Measurements from ENCODE around the gene GARNL3.

Gene GARNL3

GRCh38 chr9:127389381-127390247 is 125.0 kb downstream of the GARNL3 start:
- DNase-seq = no peak

DNA sequence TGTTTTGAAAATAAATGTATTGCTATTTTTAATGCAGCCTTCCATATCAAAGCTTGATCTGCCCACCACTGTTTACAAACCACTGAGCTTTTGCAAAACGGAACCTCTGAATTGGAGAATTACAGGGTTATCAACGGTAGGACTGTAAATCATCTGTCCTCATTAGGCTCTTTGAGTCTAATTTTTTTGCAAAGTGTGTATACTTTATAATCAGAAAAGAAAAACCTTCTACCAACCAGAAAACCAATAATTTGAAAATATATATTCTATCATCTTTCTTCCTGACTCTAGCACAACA is 125.6 kb downstream of the GARNL3 start:
- no peak for DNase-seq

- no peak for DNase-seq
These were observed 126.0 kb downstream of the GARNL3 start for GRCh38 chr9:127390563-127390962.

- no peak for DNase-seq
These were observed 127.6 kb downstream of the GARNL3 start for GRCh38 chr9:127392166-127392565.

GRCh38 chr9:127392976-127393375 is 128.4 kb downstream of the GARNL3 start:
- DNase-seq = no peak

DNA sequence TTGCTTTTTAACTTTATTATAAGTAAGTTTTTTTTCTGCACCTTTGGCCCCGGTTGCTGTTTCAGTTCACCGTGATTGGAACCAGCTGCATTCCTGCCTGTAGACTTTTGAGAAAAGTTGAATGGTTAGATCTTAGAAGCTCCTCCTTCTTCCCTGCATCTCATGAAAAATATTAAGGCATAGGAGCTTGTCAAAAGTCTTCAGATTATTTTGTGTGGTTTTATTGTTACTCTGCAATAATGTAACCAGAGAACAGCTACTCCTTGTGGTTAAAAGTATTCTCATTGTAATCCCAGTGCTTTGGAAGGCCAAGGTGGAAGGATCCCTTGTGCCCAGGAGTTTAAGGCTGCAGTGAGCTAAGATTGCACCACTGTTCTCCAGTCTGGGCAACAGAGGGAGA is 129.1 kb downstream of the GARNL3 start:
- DNase-seq = no peak

DNA sequence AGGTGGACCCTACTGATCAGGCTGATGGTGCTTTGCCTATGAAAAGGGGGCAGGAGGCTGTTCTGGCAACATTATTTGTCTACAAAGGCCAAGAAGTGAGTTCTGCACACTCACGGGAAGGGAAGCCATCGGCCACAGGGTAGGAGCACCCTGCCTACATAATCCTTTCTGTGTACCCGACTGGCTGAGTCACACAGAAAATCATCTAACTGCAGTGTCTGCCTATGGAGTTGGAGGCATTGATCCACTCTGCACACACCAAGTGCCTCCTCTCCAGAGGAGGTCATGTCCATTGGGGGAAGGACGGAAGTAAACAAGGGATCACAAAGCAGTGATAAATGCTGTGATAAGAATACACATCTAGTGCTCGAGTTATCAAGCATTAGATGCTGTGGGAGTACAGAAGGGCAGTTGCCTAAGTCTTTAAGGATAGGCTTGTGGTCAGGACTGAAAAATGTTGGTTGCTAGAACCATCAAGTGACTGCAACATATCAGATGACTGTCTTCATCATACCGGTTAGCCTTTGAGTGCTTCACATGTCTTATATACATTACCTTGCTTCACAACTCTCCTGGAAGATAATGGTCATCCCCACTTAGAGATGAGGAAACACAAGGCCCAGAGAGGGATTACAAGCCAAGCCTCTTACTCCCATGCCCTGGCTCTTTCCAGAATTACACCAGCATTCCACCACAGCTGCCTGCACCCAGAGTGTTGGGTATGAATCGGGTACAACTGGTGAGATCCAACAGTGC is 131.1 kb downstream of the GARNL3 start:
- DNase-seq = no peak

DNA sequence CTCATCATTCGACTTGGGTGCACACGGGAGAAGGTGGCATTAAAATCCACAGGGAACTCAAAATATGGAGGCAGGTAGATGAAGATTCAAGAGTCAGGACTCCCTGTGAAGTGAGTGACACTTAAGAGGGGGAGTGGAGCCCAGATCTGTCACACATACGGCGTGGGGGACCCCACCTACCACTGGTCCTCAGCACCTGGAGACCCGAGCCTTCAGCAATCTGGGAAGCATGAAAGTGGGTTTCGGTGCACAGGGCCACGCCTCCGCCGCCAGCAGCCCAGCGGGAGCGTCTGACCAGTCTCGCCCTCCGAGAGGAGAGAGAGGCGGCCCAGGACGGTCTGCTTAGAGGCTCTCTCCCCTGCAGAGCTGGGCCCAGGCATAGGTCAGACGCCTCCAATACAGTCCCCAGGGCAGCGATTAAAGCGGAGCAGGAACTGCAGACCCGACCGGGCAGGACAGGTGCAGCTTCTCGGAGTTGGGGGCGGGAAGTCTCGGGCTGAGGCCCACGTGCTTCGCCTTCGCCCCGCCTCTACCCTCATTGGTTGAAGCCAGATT is 131.8 kb downstream of the GARNL3 start:
- no peak for DNase-seq

DNA sequence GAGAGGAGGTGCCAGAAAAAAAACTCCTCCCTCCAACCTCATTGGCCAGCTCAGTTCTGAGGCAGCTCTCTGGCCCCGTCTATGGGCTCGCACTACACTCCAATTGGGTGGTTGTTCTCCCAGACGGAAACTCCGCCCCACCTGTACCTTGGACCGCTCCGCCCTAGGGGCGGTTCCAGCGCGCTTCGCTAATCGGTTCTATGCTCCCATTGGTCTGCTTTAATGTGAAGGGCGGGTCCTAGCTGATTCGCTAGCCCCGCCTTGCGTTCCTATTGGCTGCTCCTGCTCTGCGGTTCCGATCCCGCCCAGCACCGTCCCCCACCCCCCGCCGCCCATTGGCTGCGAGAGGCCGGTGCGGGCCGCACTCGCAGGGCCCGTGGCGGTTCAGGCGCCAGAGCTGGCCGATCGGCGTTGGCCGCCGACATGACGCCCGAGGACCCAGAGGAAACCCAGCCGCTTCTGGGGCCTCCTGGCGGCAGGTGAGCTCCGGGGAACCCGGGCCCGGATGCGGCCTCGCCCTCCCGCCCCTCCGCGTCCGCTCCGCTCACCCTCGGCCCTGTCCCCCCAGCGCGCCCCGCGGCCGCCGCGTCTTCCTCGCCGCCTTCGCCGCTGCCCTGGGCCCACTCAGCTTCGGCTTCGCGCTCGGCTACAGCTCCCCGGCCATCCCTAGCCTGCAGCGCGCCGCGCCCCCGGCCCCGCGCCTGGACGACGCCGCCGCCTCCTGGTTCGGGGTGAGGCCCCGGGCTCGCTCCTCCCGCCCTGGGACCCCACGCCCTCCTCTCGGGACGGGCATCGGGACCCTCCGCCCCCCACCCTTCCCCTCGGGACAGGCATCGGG is 132.5 kb downstream of the GARNL3 start, which contains the start of gene SLC2A8:
TSS of gene SLC2A8 (plus strand) at position 362 of the 838 bp plus-strand sequence. CDS start at position 424, 62 bp downstream.
- DNase-seq = peak; percentile 98

DNA sequence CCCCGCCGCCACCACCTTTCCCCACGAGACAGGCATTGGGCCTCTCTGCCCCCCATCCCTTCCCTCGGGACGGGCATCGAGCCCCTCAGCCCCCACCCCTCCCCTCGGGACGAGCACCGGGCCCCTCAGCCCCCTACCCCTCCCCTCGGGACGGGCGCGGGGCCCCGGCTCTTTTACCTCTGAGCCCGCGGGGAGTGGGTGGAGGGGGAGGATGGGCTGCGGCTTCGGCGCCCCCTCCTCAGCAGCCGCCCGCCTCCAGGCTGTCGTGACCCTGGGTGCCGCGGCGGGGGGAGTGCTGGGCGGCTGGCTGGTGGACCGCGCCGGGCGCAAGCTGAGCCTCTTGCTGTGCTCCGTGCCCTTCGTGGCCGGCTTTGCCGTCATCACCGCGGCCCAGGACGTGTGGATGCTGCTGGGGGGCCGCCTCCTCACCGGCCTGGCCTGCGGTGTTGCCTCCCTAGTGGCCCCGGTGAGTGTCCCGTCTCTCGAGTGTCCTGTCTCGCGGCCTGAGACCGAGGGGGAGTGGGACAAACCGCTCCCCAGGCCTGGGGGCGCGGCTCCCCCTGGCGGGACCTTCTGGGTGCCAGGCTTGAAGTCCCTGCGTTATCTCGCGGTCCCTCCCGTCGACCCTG is 133.2 kb downstream of the GARNL3 start:
- no peak for DNase-seq

- no peak for DNase-seq
These were observed 133.7 kb downstream of the GARNL3 start for GRCh38 chr9:127398275-127398647.

DNA sequence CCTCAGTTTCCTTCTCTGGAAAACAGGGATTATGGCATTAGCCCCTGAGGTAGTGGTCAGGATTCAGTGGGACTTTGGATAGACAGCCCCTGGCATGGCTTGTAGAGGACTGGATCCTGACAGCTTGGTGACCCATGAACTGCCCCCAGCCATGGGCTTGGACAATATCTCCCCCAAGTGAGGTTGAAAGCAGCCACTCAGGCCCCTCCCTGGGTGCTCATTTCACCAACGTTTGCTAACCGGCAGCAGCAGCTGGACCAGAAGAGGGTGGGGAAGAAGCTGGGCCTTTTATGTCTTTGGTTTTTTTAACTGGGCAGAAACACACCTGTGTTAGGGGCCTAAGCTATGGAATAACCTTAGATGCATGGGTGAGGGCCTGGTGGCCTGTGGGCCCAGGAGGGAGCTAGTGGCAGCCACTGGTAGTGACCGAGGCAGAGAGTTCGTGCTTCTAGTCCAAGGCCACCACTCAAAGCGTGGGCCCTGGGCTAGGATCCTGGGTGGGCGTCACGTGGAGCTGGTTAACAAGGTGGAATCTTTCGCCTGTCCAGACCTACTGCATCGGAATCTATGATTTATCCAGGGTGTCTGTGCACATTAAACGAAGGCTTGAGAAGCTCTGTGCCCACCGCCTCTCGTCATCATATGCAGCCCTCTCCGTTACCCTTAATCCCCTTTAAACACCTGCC is 134.3 kb downstream of the GARNL3 start:
- no peak for DNase-seq

DNA sequence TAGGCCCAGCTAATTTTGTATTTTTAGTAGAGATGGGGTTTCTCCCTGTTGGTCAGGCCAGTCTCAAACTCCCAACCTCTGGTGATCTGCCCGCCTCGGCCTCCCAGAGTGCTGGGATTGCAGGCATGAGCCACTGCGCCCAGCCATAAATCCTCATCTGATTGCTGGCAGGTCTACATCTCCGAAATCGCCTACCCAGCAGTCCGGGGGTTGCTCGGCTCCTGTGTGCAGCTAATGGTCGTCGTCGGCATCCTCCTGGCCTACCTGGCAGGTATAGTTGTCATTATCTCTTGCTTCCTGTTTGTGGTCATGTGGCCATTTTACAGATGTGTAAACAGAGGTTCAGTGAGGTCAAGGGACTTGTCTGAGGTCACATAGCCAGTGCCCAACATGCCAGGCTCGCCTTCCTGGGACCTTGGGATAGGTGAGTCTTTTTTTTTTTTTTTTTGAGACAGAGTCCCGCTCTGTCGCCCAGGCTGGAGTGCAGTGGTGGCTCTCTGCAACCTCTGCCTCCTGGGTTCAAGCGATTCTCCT is 135.2 kb downstream of the GARNL3 start:
- DNase-seq = no peak

DNA sequence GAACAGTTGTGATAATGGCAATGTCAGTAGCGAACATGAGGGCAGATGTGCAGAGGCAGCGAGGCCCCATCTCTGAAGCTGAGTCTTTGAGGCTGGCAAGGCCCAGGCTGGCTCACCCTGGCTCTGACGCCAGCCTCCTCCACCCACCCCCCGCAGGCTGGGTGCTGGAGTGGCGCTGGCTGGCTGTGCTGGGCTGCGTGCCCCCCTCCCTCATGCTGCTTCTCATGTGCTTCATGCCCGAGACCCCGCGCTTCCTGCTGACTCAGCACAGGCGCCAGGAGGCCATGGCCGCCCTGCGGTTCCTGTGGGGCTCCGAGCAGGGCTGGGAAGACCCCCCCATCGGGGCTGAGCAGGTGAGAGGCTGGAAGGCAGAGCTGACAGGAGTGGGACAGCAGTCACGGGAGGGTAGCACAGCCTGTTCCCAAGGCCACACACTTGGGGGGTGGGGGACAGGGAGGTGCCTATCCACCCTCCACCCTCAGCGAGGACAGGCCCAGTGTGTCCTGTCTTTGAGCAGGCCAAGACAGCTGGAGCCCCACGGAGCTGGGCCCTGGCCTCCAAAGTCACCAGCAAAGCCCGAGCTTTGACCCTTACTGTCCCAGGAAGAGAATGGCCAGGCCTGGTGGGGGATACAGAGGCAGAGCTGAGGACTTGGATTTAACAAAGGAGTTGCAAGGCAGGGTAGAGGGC is 138.0 kb downstream of the GARNL3 start:
- DNase-seq = no peak

GRCh38 chr9:127403507-127404192 is 139.1 kb downstream of the GARNL3 start:
- DNase-seq = no peak

DNA sequence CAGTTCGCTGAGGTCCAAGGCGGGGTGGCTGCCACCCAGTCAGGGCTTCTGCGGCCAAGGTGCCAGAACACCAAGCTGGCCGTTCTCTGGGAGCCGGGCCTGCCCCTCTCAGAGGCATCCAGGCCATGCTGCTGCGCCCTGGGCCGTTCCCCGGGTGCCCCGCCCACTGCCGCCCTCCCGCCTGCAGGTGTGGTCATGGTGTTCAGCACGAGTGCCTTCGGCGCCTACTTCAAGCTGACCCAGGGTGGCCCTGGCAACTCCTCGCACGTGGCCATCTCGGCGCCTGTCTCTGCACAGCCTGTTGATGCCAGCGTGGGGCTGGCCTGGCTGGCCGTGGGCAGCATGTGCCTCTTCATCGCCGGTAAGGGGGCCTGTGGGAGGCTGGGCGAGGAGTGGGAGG is 140.1 kb downstream of the GARNL3 start:
- no peak for DNase-seq

GRCh38 chr9:127405344-127406125 is 141.0 kb downstream of the GARNL3 start:
- DNase-seq = no peak

DNA sequence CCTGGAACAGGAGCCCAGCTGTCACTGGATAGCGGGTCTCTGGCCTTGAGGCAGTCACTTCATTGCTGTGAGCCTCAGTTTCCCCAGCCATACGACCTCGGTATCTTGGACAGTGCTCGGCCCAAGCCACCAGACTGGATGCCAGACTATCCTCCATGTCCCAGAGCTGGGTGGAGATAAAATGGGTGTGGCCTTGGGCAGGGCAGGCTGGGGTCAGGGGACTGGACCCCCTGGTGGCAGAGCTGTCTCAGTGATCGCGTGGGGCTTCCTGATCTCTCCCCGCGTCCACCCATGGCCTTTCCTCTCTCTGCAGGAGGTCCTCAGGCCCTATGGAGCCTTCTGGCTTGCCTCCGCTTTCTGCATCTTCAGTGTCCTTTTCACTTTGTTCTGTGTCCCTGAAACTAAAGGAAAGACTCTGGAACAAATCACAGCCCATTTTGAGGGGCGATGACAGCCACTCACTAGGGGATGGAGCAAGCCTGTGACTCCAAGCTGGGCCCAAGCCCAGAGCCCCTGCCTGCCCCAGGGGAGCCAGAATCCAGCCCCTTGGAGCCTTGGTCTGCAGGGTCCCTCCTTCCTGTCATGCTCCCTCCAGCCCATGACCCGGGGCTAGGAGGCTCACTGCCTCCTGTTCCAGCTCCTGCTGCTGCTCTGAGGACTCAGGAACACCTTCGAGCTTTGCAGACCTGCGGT is 142.4 kb downstream of the GARNL3 start:
- DNase-seq = no peak

GRCh38 chr9:127407492-127407843 is 142.9 kb downstream of the GARNL3 start:
- DNase-seq = no peak
